Measurements from ENCODE around the gene ERC2.

Gene ERC2

GRCh38 chr3:55660642-55661041 lies 807.6 kb downstream of the ERC2 start:
- no peak for DNase-seq (ENCODE audit: low read depth)
- no peaks in the 10 kb centered on the region for H3K9me3 ChIP-seq (ENCODE audit: control insufficient read depth, low read length)
- H3K36me3 ChIP-seq (ENCODE audit: control insufficient read depth, insufficient read depth, low read length, severe bottlenecking): no peaks in the 10 kb centered on the region
- peaks cover 14% of the 10 kb centered on the region for H3K4me1 ChIP-seq (ENCODE audit: control insufficient read depth, insufficient read depth, low read length)
- H3K9ac ChIP-seq (ENCODE audit: low read length): no peak overlapping the region
- no peaks in the 10 kb centered on the region for H3K27me3 ChIP-seq (replicated peaks; ENCODE audit: control insufficient read depth, insufficient read depth, low read length)
- no peak overlapping the region for H3K4me3 ChIP-seq (ENCODE audit: low read length)

GRCh38 chr3:55659701-55660100 lies 808.6 kb downstream of the ERC2 start:
- DNase-seq (ENCODE audit: low read depth): no peak
- no peaks in the 10 kb centered on the region for H3K9me3 ChIP-seq (ENCODE audit: control insufficient read depth, low read length)
- H3K9ac ChIP-seq (ENCODE audit: low read length): no peak overlapping the region
- H3K4me1 ChIP-seq (ENCODE audit: control insufficient read depth, insufficient read depth, low read length): peaks cover 14% of the 10 kb centered on the region
- H3K27me3 ChIP-seq (replicated peaks; ENCODE audit: control insufficient read depth, insufficient read depth, low read length): no peaks in the 10 kb centered on the region
- H3K4me3 ChIP-seq (ENCODE audit: low read length): no peak overlapping the region
- H3K36me3 ChIP-seq (ENCODE audit: control insufficient read depth, insufficient read depth, low read length, severe bottlenecking): no peaks in the 10 kb centered on the region

- Histone ChIP-seq H3K4me1 (ENCODE audit: control insufficient read depth, insufficient read depth, low read length) (peaks cover 14% of the 10 kb centered on the region), H3K9ac (ENCODE audit: low read length) (no peak overlapping the region), H3K27me3 (replicated peaks; ENCODE audit: control insufficient read depth, insufficient read depth, low read length) (no peaks in the 10 kb centered on the region), H3K9me3 (ENCODE audit: control insufficient read depth, low read length) (no peaks in the 10 kb centered on the region), H3K4me3 (ENCODE audit: low read length) (no peak overlapping the region), H3K36me3 (ENCODE audit: control insufficient read depth, insufficient read depth, low read length, severe bottlenecking) (no peaks in the 10 kb centered on the region)
- no peak for DNase-seq (ENCODE audit: low read depth)
Measured at GRCh38 chr3:55658690-55659562, 809.3 kb downstream of the ERC2 start.

GRCh38 chr3:55658270-55658669 lies 810.0 kb downstream of the ERC2 start:
- peaks cover 14% of the 10 kb centered on the region for H3K4me1 ChIP-seq (ENCODE audit: control insufficient read depth, insufficient read depth, low read length)
- DNase-seq (ENCODE audit: low read depth): no peak
- no peaks in the 10 kb centered on the region for H3K36me3 ChIP-seq (ENCODE audit: control insufficient read depth, insufficient read depth, low read length, severe bottlenecking)
- H3K27me3 ChIP-seq (replicated peaks; ENCODE audit: control insufficient read depth, insufficient read depth, low read length): no peaks in the 10 kb centered on the region
- no peaks in the 10 kb centered on the region for H3K9me3 ChIP-seq (ENCODE audit: control insufficient read depth, low read length)
- H3K4me3 ChIP-seq (ENCODE audit: low read length): no peak overlapping the region
- H3K9ac ChIP-seq (ENCODE audit: low read length): no peak overlapping the region

- Histone ChIP-seq H3K27me3 (replicated peaks; ENCODE audit: control insufficient read depth, insufficient read depth, low read length) (no peaks in the 10 kb centered on the region), H3K9ac (ENCODE audit: low read length) (no peak overlapping the region), H3K4me3 (ENCODE audit: low read length) (no peak overlapping the region), H3K4me1 (ENCODE audit: control insufficient read depth, insufficient read depth, low read length) (no peaks in the 10 kb centered on the region), H3K36me3 (ENCODE audit: control insufficient read depth, insufficient read depth, low read length, severe bottlenecking) (no peaks in the 10 kb centered on the region), H3K9me3 (ENCODE audit: control insufficient read depth, low read length) (no peaks in the 10 kb centered on the region)
- no peak for DNase-seq (ENCODE audit: low read depth)
Measured at GRCh38 chr3:55655544-55655943, 812.7 kb downstream of the ERC2 start.

GRCh38 chr3:55654123-55654760 lies 814.0 kb downstream of the ERC2 start:
- Histone ChIP-seq H3K4me1 (ENCODE audit: control insufficient read depth, insufficient read depth, low read length) (no peaks in the 10 kb centered on the region), H3K4me3 (ENCODE audit: low read length) (no peak overlapping the region), H3K36me3 (ENCODE audit: control insufficient read depth, insufficient read depth, low read length, severe bottlenecking) (no peaks in the 10 kb centered on the region), H3K9me3 (ENCODE audit: control insufficient read depth, low read length) (no peaks in the 10 kb centered on the region), H3K9ac (ENCODE audit: low read length) (no peak overlapping the region), H3K27me3 (replicated peaks; ENCODE audit: control insufficient read depth, insufficient read depth, low read length) (peaks cover 8% of the 10 kb centered on the region)
- peak; percentile 16 for DNase-seq (ENCODE audit: low read depth)

- Histone ChIP-seq H3K27me3 (replicated peaks; ENCODE audit: control insufficient read depth, insufficient read depth, low read length) (peaks cover 34% of the 10 kb centered on the region), H3K9me3 (ENCODE audit: control insufficient read depth, low read length) (no peaks in the 10 kb centered on the region), H3K36me3 (ENCODE audit: control insufficient read depth, insufficient read depth, low read length, severe bottlenecking) (no peaks in the 10 kb centered on the region), H3K4me3 (ENCODE audit: low read length) (no peak overlapping the region), H3K4me1 (ENCODE audit: control insufficient read depth, insufficient read depth, low read length) (no peaks in the 10 kb centered on the region), H3K9ac (ENCODE audit: low read length) (no peak overlapping the region)
- no peak for DNase-seq (ENCODE audit: low read depth)
Measured at GRCh38 chr3:55651011-55651410, 817.3 kb downstream of the ERC2 start.

GRCh38 chr3:55650011-55650410 lies 818.3 kb downstream of the ERC2 start:
- H3K9ac ChIP-seq (ENCODE audit: low read length): no peak overlapping the region
- no peak overlapping the region for H3K4me3 ChIP-seq (ENCODE audit: low read length)
- no peaks in the 10 kb centered on the region for H3K36me3 ChIP-seq (ENCODE audit: control insufficient read depth, insufficient read depth, low read length, severe bottlenecking)
- no peaks in the 10 kb centered on the region for H3K4me1 ChIP-seq (ENCODE audit: control insufficient read depth, insufficient read depth, low read length)
- peaks cover 38% of the 10 kb centered on the region for H3K27me3 ChIP-seq (replicated peaks; ENCODE audit: control insufficient read depth, insufficient read depth, low read length)
- no peaks in the 10 kb centered on the region for H3K9me3 ChIP-seq (ENCODE audit: control insufficient read depth, low read length)
- DNase-seq (ENCODE audit: low read depth): no peak

- Histone ChIP-seq H3K4me1 (ENCODE audit: control insufficient read depth, insufficient read depth, low read length) (no peaks in the 10 kb centered on the region), H3K9me3 (ENCODE audit: control insufficient read depth, low read length) (no peaks in the 10 kb centered on the region), H3K36me3 (ENCODE audit: control insufficient read depth, insufficient read depth, low read length, severe bottlenecking) (no peaks in the 10 kb centered on the region), H3K4me3 (ENCODE audit: low read length) (no peak overlapping the region), H3K9ac (ENCODE audit: low read length) (no peak overlapping the region), H3K27me3 (replicated peaks; ENCODE audit: control insufficient read depth, insufficient read depth, low read length) (peaks cover 38% of the 10 kb centered on the region)
- DNase-seq (ENCODE audit: low read depth): no peak
Measured at GRCh38 chr3:55649554-55649953, 818.7 kb downstream of the ERC2 start.

GRCh38 chr3:55648591-55649318 lies 819.5 kb downstream of the ERC2 start:
- Histone ChIP-seq H3K9ac (ENCODE audit: low read length) (no peak overlapping the region), H3K36me3 (ENCODE audit: control insufficient read depth, insufficient read depth, low read length, severe bottlenecking) (no peaks in the 10 kb centered on the region), H3K4me1 (ENCODE audit: control insufficient read depth, insufficient read depth, low read length) (no peaks in the 10 kb centered on the region), H3K27me3 (replicated peaks; ENCODE audit: control insufficient read depth, insufficient read depth, low read length) (peaks cover 38% of the 10 kb centered on the region), H3K9me3 (ENCODE audit: control insufficient read depth, low read length) (no peaks in the 10 kb centered on the region), H3K4me3 (ENCODE audit: low read length) (no peak overlapping the region)
- DNase-seq (ENCODE audit: low read depth): no peak

- no peak overlapping the region for H3K4me3 ChIP-seq (ENCODE audit: low read length)
Measured at GRCh38 chr3:55647670-55648069, 820.6 kb downstream of the ERC2 start.

More at GRCh38 chr3:55647670-55648069, 820.6 kb downstream of the ERC2 start:
- Histone ChIP-seq H3K27me3 (replicated peaks; ENCODE audit: control insufficient read depth, insufficient read depth, low read length) (peaks cover 38% of the 10 kb centered on the region), H3K9ac (ENCODE audit: low read length) (no peak overlapping the region), H3K36me3 (ENCODE audit: control insufficient read depth, insufficient read depth, low read length, severe bottlenecking) (no peaks in the 10 kb centered on the region), H3K9me3 (ENCODE audit: control insufficient read depth, low read length) (no peaks in the 10 kb centered on the region), H3K4me1 (ENCODE audit: control insufficient read depth, insufficient read depth, low read length) (no peaks in the 10 kb centered on the region)
- no peak for DNase-seq (ENCODE audit: low read depth)

All from adipocyte (in vitro differentiated cells).